Neural cell (in vitro differentiated cells): ENCODE measurements around the gene ZRANB3. TPM values are rescaled to one million over a fixed set of nuclear protein-coding genes. Genes with fewer than 3 reads are reported as not detected.

ENCODE experiments used
- H2AFZ ChIP-seq: fragments of 200-600, 300-800 bp; sonication (generic), shearing (Covaris generic); 2 replicates; pipeline ENCODE4 v1.6.0; 2014; ENCODE audit warnings: low read depth, mild to moderate bottlenecking, antibody characterized with exemption, low read length, moderate library complexity
- H3F3A ChIP-seq: fragments of 200-600 bp; shearing (Covaris generic); 2 replicates; pipeline ENCODE4 v1.6.1; 2016; ENCODE audit warnings: mild to moderate bottlenecking, moderate library complexity, mixed read lengths, antibody characterized with exemption, low read length; ENCODE audit not compliant: insufficient read depth, poor library complexity, severe bottlenecking
- H3K27ac ChIP-seq: fragments of 200-600, 300-800 bp; sonication (generic), shearing (Covaris generic); 2 replicates; pipeline ENCODE4 v1.5.1; 2014; ENCODE audit warnings: mild to moderate bottlenecking, low read length, moderate library complexity
- H3K27me3 ChIP-seq: fragments of 300-800, 200-600 bp; sonication (generic), shearing (Covaris generic); 2 replicates; pipeline ENCODE4 v1.6.0; 2014; ENCODE audit warnings: mild to moderate bottlenecking, low read depth, low read length, moderate library complexity; ENCODE audit not compliant: insufficient read depth
- H3K36me3 ChIP-seq: fragments of 300-800, 200-600 bp; sonication (generic), shearing (Covaris generic); 2 replicates; pipeline ENCODE4 v1.5.1; 2014; ENCODE audit warnings: mild to moderate bottlenecking, antibody characterized with exemption, low read length, moderate library complexity; ENCODE audit not compliant: insufficient read depth
- H3K4me2 ChIP-seq: fragments of 300-800, 200-600 bp; sonication (generic), shearing (Covaris generic); 2 replicates; pipeline ENCODE4 v1.6.0; 2014; ENCODE audit warnings: mild to moderate bottlenecking, low read length
- H3K4me3 ChIP-seq: fragments of 300-800, 200-600 bp; sonication (generic), shearing (Covaris generic); 2 replicates; pipeline ENCODE4 v1.5.1; 2014; ENCODE audit warnings: mild to moderate bottlenecking, low read length, moderate library complexity
- H3K79me2 ChIP-seq: fragments of 200-600 bp; shearing (Covaris generic); replicated peaks from 2 replicates; pipeline ENCODE4 v1.6.0; 2014; ENCODE audit warnings: mild to moderate bottlenecking, low read length, moderate library complexity; ENCODE audit not compliant: insufficient read depth
- H3K9ac ChIP-seq: fragments of 300-800, 200-600 bp; sonication (generic), shearing (Covaris generic); 2 replicates; pipeline ENCODE4 v1.6.1; 2016; ENCODE audit warnings: mild to moderate bottlenecking, low read length, mixed read lengths
- H3K9me2 ChIP-seq: fragments of 200-600 bp; shearing (Covaris generic); 2 replicates; pipeline ENCODE4 v1.6.1; 2016; ENCODE audit warnings: mild to moderate bottlenecking, low read length, mixed read lengths; ENCODE audit not compliant: insufficient read depth
- H3K9me3 ChIP-seq: fragments of 200-600, 300-800 bp; sonication (generic), shearing (Covaris generic); 2 replicates; pipeline ENCODE4 v1.6.1; 2016; ENCODE audit warnings: mild to moderate bottlenecking, mixed run types, low read length, moderate library complexity, mixed read lengths
- H4K20me1 ChIP-seq: fragments of 200-600 bp; shearing (Covaris generic); 2 replicates; pipeline ENCODE4 v1.6.1; 2016; ENCODE audit warnings: mild to moderate bottlenecking, mixed run types; ENCODE audit not compliant: insufficient read depth
- EP300 ChIP-seq: fragments of 450-650 bp; conservative IDR thresholded peaks from 2 replicates; pipeline ENCODE4 v1.6.1; 2014; ENCODE audit warnings: antibody characterized with exemption, mild to moderate bottlenecking, moderate library complexity; ENCODE audit not compliant: poor library complexity, severe bottlenecking
- EZH2 ChIP-seq: fragments of 200-600, 300-800 bp; shearing (Covaris generic), sonication (generic); IDR thresholded peaks from 2 replicates; pipeline ENCODE4 v1.6.1; 2014; ENCODE audit warnings: antibody characterized with exemption, low read length, borderline replicate concordance, mild to moderate bottlenecking; ENCODE audit not compliant: insufficient read depth, poor library complexity, severe bottlenecking
- MXI1 ChIP-seq: fragments of 450-650 bp; conservative IDR thresholded peaks from 2 replicates; pipeline ENCODE4 v1.6.1; 2014; ENCODE audit warnings: antibody characterized with exemption, mild to moderate bottlenecking; ENCODE audit not compliant: poor library complexity, severe bottlenecking
- POLR2AphosphoS5 ChIP-seq: IDR thresholded peaks from 2 replicates; pipeline ENCODE4 v1.6.1; 2012
- RAD21 ChIP-seq: fragments of 450-650 bp; conservative IDR thresholded peaks from 2 replicates; pipeline ENCODE4 v1.6.1; 2014; ENCODE audit warnings: antibody characterized with exemption, mild to moderate bottlenecking, moderate library complexity
- SMC3 ChIP-seq: fragments of 450-650 bp; conservative IDR thresholded peaks from 2 replicates; pipeline ENCODE4 v1.6.1; 2014; ENCODE audit warnings: antibody characterized with exemption, mild to moderate bottlenecking, moderate library complexity; ENCODE audit not compliant: poor library complexity
- TAF1 ChIP-seq: IDR thresholded peaks from 2 replicates; pipeline ENCODE4 v1.6.1; 2012; ENCODE audit warnings: low read depth
- polyA plus RNA-seq: library from polyadenylated mRNA; depleted of rRNA; stranded (reverse); fragments of >200 nt; gene quantifications from 2 replicates; pipeline ENCODE4 v1.2.3, GENCODE V29; 2014
- TF ChIP-seq, protein P1 (sequence below): fragments of 450-650 bp; IDR thresholded peaks from 2 replicates; pipeline ENCODE4 v1.5.1; 2014; ENCODE audit warnings: antibody characterized with exemption, mild to moderate bottlenecking, moderate library complexity; ENCODE audit not compliant: poor library complexity, severe bottlenecking
- TF ChIP-seq, protein P2 (sequence below): IDR thresholded peaks from 2 replicates; pipeline ENCODE4 v1.6.1; 2012; ENCODE audit warnings: borderline replicate concordance

The ZRANB3 gene
- polyA plus RNA-seq, 1 donor from 2014 or later = 3.5 TPM

DNA sequence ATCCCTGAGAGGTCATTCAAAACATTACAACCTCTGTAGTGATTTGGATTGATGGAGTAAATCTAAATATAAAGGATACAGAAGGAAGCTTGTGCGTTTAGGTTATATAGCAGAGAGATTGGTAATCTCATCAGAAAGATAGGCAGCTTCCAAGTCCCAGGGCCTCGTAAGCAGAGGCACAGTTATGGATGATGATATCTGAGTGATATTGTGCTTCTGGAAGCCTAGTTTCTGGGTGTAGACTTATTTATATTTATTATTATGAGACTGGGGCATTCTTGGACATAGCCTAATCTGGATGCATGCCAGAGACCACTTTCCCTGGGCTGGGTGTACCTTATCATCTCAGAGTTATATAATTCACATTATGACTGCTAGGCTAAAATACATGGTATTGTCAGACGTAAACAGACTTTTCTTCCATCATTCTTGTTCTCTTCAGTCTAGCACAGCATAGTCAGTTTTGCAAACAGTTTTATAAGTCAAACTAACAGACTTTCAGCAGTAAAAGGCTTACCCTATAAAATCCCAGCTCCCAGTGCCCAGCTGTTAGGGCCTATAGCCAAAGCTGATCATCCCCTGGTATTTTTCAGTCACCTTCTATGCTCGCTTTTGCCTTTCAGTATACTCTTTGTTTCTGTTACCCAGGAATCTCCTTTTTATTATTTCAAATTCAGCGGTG lies 431.1 kb downstream of the ZRANB3 start:
- Histone ChIP-seq H3K9ac (no peak overlapping the region), H2AFZ (no peak overlapping the region), H3K9me3 (peaks cover 6% of the 10 kb centered on the region), H3K27me3 (no peaks in the 10 kb centered on the region), H3K4me2 (no peak overlapping the region), H4K20me1 (no peaks in the 10 kb centered on the region), H3K36me3 (no peaks in the 10 kb centered on the region), H3K27ac (no peak overlapping the region), H3K79me2 (no peaks in the 10 kb centered on the region), H3F3A (no peaks in the 10 kb centered on the region), H3K4me3 (no peak overlapping the region), H3K9me2 (no peaks in the 10 kb centered on the region)
- TF ChIP-seq, protein P1, sequence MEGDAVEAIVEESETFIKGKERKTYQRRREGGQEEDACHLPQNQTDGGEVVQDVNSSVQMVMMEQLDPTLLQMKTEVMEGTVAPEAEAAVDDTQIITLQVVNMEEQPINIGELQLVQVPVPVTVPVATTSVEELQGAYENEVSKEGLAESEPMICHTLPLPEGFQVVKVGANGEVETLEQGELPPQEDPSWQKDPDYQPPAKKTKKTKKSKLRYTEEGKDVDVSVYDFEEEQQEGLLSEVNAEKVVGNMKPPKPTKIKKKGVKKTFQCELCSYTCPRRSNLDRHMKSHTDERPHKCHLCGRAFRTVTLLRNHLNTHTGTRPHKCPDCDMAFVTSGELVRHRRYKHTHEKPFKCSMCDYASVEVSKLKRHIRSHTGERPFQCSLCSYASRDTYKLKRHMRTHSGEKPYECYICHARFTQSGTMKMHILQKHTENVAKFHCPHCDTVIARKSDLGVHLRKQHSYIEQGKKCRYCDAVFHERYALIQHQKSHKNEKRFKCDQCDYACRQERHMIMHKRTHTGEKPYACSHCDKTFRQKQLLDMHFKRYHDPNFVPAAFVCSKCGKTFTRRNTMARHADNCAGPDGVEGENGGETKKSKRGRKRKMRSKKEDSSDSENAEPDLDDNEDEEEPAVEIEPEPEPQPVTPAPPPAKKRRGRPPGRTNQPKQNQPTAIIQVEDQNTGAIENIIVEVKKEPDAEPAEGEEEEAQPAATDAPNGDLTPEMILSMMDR = no peak
- no peak for TF ChIP-seq RAD21
- no peak for TF ChIP-seq EZH2
- no peak for TF ChIP-seq POLR2AphosphoS5
- no peak for TF ChIP-seq MXI1
- no peak for TF ChIP-seq EP300
- TF ChIP-seq SMC3 = no peak
- TF ChIP-seq TAF1 = no peak
- TF ChIP-seq, protein P2, sequence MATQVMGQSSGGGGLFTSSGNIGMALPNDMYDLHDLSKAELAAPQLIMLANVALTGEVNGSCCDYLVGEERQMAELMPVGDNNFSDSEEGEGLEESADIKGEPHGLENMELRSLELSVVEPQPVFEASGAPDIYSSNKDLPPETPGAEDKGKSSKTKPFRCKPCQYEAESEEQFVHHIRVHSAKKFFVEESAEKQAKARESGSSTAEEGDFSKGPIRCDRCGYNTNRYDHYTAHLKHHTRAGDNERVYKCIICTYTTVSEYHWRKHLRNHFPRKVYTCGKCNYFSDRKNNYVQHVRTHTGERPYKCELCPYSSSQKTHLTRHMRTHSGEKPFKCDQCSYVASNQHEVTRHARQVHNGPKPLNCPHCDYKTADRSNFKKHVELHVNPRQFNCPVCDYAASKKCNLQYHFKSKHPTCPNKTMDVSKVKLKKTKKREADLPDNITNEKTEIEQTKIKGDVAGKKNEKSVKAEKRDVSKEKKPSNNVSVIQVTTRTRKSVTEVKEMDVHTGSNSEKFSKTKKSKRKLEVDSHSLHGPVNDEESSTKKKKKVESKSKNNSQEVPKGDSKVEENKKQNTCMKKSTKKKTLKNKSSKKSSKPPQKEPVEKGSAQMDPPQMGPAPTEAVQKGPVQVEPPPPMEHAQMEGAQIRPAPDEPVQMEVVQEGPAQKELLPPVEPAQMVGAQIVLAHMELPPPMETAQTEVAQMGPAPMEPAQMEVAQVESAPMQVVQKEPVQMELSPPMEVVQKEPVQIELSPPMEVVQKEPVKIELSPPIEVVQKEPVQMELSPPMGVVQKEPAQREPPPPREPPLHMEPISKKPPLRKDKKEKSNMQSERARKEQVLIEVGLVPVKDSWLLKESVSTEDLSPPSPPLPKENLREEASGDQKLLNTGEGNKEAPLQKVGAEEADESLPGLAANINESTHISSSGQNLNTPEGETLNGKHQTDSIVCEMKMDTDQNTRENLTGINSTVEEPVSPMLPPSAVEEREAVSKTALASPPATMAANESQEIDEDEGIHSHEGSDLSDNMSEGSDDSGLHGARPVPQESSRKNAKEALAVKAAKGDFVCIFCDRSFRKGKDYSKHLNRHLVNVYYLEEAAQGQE = no peak

DNA sequence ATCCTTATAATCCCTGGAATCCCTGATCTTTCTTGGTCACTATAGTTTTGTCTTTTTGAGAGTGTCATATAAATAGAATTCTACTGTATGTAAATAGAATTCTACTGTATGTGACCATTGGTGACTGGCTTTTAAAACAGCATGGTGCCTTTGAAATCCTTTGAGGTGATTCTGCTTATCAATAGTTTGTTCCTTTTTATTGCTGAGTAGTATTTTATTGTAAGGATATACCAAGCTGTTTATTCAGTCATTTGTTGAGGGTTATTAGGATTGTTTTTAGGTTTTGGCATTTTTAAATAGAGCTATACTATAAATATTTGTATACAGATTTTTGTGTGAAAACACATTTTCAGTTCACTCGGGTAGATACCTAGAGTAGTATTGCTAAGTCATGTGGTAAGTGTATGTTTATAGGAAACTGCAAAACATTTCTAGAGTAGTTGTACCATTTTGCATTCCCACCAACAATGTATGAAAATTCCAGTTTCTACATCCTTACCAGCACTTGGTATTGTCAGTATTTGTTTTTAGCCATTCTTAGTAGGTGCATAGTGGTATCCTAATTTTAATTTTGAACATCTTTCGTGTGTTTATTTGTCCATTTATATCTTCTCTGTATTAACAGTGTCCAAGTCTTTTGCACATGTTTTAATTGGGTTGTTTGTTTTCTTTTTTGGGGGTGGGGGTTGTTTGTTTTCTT lies 433.3 kb downstream of the ZRANB3 start:
- no peaks in the 10 kb centered on the region for H3K27me3 ChIP-seq
- no peaks in the 10 kb centered on the region for H3K9me2 ChIP-seq
- H3K27ac ChIP-seq = no peak overlapping the region
- no peak overlapping the region for H3K9ac ChIP-seq
- no peaks in the 10 kb centered on the region for H3K79me2 ChIP-seq
- H3F3A ChIP-seq = no peaks in the 10 kb centered on the region
- no peaks in the 10 kb centered on the region for H3K36me3 ChIP-seq
- no peak overlapping the region for H3K4me2 ChIP-seq
- H3K4me3 ChIP-seq = no peak overlapping the region
- no peaks in the 10 kb centered on the region for H3K9me3 ChIP-seq
- TF ChIP-seq EP300 (no peak), POLR2AphosphoS5 (no peak), MXI1 (no peak), RAD21 (no peak), EZH2 (no peak), SMC3 (no peak), TAF1 (no peak)
- TF ChIP-seq, protein P1 = no peak
- TF ChIP-seq, protein P2 = no peak
- no peak overlapping the region for H2AFZ ChIP-seq
- H4K20me1 ChIP-seq = no peaks in the 10 kb centered on the region
